ENCODE results near the gene SLC13A4.

GRCh38 chr7:135713836-135714470 is 14.0 kb downstream of the SLC13A4 start:
- TF ChIP-seq CTCF (IDR thresholded peaks at IDR 0.05) (no peak), POLR2AphosphoS5 (IDR thresholded peaks at IDR 0.05; ENCODE audit: low read depth, low read length) (no peak), TCF7L2 (IDR thresholded peaks at IDR 0.05; ENCODE audit: low read depth, low read length) (no peak), SIN3A (IDR thresholded peaks at IDR 0.05; ENCODE audit: borderline replicate concordance, insufficient read depth, low read depth, low read length) (no peak)
- TF ChIP-seq, protein P1, sequence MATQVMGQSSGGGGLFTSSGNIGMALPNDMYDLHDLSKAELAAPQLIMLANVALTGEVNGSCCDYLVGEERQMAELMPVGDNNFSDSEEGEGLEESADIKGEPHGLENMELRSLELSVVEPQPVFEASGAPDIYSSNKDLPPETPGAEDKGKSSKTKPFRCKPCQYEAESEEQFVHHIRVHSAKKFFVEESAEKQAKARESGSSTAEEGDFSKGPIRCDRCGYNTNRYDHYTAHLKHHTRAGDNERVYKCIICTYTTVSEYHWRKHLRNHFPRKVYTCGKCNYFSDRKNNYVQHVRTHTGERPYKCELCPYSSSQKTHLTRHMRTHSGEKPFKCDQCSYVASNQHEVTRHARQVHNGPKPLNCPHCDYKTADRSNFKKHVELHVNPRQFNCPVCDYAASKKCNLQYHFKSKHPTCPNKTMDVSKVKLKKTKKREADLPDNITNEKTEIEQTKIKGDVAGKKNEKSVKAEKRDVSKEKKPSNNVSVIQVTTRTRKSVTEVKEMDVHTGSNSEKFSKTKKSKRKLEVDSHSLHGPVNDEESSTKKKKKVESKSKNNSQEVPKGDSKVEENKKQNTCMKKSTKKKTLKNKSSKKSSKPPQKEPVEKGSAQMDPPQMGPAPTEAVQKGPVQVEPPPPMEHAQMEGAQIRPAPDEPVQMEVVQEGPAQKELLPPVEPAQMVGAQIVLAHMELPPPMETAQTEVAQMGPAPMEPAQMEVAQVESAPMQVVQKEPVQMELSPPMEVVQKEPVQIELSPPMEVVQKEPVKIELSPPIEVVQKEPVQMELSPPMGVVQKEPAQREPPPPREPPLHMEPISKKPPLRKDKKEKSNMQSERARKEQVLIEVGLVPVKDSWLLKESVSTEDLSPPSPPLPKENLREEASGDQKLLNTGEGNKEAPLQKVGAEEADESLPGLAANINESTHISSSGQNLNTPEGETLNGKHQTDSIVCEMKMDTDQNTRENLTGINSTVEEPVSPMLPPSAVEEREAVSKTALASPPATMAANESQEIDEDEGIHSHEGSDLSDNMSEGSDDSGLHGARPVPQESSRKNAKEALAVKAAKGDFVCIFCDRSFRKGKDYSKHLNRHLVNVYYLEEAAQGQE (IDR thresholded peaks at IDR 0.05; ENCODE audit: insufficient read depth in 1 of 2, low read depth in 2 of 2, low read length in 1 of 2) = no peak
